NCI-H446 treated with DMSO at 0.1 percent for 48 hours (cell line): ENCODE measurements around the gene REEP1.

ENCODE experiments used
- DNase-seq: peaks from one replicate; lab custom pipeline; 2025; lab: John Stamatoyannopoulos, UW

Gene REEP1

DNA sequence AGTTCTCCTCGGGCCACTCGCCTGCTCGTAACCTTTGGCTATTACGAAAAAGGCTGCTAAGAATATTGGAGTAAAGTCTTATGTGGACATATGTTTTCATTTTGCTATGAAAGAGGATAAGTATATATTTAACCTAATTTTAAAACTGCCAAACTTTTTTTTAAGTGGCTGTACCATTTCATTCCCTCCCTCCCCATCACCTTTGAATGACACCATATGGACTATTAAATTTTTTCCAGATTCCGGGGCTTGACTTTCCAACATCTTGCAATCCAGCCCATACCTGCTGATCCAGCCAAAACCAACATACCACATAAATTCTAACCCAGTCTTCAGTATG, 31.5 kb downstream of the REEP1 start:
- no peak for DNase-seq

DNA sequence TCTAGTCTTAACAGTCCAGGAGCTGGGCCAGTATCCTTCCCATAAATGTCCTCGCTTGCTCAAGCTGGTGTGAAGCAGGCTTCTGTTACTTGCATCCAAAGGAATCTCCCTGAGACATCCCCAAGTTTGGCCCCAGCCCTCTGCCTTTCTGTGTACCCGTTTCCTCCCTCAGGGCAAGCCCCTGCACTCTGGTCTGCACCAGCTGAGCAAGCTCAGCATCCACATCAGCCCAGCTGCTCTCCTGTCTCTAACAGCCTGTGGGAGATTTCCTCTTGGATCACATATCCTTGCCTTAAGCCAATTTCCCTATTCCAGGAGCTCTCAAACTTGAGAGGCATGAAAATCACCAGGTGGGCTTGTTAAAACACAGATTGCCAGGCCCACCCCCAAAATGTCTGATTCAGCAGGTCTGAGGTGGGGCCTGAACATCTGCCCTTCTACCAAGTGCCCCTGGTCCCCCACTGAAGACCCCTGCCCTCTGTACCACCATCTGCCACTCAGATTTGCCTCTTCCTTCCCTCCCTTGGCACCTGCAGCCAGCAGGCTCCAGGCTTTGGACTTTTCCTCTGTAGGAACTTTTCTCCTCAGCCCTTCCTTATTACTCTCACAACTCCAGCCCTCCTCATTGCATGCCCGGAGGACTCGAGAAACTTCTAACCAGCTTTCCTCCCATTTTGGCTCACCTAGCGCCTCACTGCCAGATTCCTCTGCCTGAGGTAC, 32.1 kb downstream of the REEP1 start:
- DNase-seq = no peak

DNA sequence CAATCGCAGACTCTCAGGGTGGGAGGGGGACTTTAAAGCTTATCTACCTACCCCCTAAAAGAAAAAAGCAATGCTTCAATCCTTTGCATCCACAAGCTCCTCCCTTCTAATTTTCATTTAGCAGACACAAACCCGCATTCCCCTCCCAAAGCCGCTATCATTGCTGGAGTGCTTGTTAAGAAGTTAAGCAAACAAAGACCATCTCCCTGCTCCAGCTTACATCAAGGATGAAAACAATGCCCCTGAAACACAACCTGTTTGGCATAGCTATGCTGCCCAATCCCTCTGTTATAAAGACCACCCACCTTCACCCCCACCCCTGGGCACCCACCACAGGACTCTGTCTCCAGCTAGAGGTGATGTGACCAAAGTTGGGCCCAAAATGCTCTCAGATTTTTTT, 33.0 kb downstream of the REEP1 start:
- DNase-seq = no peak

GRCh38 chr2:86302320-86302719, 35.1 kb downstream of the REEP1 start:
- DNase-seq = peak; percentile 89

DNA sequence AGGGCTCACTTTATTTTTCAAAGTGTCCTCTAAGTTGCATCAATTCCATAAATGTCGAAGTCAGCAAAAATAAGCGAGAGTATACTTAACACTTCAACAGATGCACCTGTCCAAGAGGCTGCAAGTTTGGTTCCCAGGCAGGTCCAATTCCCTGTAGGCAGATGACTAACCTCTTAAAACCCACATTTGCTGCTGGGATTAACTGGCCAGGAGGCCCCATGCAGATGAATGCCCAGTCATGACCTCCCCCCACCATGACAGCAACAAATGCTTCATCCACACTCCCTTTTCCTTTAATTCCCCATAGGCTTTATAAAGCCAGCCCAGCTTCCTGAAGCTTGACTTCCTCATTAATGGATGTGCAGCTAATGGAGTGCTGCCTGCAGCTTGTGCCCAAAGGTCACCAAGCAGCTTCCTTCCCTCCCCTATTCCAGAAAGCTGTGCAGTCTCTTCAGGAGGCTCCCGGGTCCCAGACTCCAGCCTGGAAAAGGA, 35.7 kb downstream of the REEP1 start:
- DNase-seq = no peak

DNA sequence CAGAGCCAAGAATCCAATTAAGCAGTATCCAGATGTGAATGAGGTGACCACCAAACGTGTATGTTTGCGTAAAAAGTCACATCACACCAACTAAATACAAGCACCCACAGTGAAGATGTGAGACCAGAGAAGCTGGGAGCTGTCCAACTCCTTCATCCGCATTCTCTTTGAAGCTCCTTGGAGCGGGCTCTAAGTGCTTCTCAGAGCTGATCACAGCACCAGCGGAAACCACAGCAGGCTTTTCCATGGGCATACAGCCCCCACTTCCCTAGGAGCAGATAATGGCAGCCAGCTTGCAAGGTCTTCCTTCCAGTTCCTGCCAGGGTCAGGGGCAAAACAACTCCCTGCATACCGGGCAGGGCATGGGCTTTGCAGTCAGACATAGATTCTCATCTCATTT, 36.4 kb downstream of the REEP1 start:
- no peak for DNase-seq

DNA sequence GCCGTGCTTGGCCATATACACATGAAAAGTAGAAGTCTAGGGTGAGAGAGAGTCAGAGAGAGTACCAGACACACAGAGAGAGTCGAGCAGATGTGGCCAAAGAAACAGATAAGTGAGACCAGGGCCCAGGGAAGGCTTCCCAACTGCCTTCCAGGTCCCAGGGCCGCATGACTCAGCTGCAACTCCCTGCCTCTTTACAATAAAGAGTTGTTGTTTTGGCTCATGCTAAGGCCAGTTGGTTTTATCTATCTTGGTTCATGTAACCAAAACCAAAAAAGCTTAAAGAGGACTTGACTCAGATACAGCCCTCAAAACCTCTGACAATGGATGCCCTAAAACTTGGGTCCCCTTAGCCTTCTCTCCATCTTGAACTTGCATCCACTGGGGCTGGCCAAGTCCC, 36.9 kb downstream of the REEP1 start:
- no peak for DNase-seq

DNA sequence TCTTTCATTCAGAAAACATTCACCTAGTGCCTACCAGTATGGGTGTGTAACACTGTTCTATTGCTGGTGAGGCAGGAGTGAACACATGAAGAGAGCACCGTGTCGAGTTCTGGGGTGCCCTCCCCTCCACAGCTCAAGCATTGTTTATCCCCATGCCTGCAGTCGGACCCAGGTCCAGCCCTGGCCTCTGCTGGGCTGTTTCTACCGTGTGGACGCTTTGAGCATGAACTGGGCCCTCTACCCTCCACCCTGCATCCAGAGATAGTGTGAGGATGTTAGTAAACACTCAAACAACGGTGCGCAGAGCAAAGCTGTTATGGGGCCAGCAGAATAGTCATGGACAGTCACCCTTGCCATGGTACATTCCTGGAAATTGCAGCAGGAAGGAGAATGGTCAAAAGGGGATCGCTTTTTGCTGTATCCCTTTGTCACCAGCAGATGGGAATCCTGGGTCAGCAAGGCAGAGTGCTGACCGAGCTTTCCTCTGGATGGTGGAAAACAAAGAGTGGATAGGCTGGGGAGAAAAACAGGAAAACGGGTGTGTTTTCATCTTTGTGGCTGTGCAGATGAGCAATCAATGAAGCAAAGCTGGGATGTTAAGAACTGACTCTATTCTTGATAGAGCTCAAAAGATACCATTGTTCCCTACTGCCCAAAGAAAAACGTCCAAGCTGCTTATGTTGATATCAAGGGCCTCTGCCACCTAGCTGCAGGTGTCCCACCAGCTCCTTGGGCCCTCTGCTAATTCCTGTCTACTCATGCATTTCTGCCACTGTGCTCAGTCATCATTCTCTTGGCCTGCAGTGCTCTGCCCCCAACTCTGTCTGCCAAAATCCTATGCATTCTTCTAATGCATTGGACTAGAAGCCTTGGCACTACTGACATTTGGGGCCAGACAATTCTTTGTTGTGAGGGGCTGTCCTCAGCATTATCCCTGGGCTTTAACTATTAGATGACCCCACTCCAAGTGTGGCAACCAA, 38.7 kb downstream of the REEP1 start:
- DNase-seq = no peak

DNA sequence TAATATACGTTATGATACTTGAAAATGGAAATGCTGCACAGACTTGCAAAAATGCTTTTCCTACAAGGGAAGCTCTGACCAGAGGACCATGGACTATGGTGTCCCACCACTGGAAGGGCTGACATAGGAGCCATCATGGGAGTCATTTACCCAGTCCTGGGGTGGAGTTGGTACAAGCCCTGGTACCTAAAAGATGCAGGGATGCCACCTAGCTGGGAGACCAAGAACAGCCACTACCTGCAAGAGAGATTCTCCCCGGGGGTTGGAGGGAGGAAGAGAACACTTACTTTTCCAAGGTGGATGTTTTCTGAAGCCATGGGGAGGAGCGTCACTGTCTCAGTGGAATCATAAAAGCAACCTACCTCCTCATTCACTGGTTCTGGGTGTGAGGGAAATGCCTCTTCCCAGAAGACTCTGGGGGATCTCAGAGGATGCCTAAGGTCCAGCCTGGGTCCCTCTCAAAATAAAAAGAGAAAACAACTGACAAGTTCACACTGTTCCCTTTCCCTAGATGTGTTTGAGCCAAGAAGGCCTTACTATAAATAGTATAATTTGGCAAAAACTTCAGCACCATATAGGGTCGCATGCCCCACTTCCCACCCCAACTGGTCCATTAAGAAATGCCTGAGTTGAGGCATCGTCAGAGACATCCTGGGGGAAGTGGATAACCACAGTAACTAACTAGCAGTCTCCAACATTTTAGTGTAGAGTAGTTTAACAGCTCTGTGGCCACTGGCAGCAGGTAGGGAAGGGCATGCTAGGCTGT, 39.9 kb downstream of the REEP1 start:
- DNase-seq = no peak

DNA sequence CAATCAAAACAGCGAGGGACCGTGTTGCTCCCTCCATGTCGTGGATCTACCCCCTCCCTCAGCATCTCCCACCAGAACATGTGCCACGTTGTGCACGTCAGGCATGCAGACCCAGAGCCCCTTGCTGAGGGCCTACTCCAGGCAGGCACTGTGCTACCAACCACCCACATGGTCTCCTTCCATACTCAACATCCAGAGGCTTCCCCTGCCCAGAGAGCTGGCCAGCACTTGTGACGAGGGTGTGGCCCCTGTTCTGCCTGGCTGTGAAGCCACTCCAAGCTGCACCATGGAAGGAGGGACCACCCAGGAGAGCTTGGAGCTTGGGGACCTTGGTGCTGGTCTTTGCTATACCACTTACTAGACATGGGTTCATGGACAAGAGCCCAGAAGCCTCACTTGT, 40.5 kb downstream of the REEP1 start:
- no peak for DNase-seq

DNA sequence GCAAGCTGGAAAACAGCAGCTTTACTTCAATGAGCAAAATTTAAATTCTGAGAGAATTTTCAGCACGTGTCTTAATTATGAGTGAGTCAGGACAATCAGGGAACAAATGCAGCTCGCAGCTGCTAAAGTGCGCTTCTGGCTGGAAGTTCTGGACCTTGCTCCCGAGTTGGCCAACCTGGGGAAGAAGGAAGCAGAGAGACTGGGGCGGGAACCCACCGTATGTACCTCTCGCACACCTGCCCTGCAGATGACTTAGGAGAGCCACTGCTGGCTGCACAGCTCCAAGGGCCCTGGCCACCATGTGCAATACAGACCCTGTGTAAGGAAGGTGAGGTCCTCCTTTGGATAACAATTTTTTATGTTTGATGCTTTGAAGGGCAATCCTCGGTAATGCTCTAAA, 42.4 kb downstream of the REEP1 start:
- no peak for DNase-seq

- peak; percentile 84 for DNase-seq
These were observed 43.8 kb downstream of the REEP1 start for GRCh38 chr2:86293612-86294011.

DNA sequence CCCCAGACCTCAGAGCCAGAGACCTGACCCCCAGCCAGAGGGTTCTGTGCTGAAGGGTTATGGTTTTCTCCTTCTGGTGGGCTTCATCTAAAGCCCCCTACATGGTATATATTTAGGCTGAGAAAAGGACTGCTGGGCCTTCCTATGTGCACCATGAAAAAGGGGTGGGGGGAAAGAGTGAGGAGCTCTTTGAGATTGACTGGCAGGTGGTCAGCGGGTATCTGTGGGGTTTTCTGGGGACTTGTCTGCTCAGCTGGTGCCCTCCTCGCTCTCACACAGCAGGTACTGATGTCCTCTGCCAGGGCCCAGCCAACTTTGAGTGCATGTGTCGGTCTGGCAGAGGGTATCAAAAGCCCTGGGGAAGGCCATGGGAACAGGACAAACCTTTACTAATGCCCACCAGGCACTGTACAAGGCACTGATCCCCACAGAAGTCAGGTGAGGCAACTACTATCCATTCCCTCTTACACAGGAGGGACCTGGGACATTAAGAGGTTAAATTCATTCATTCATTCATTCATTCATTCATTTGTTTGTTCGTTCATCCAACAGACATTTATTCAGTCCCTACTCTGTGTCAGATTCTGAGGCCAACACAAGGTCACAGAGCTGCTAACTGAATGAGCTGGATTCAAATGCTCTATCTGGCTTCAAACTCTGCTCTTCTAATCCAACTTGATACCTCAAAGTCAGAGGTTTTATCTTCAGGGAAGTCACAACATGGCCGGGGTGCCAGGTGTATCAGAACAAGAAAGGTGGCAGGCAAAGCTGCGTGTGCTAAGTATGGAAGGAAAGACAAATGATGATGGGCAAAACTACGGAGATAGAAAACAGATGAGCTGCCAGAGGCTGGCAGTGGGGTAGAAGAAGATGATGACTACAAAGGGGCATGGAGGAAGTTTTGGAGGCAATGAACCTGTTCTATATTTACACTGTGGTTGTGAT, 44.6 kb downstream of the REEP1 start:
- DNase-seq = no peak

- DNase-seq = no peak
These were observed 46.1 kb downstream of the REEP1 start for GRCh38 chr2:86291328-86291662.

- DNase-seq = no peak
These were observed 46.7 kb downstream of the REEP1 start for GRCh38 chr2:86290596-86291327.

DNA sequence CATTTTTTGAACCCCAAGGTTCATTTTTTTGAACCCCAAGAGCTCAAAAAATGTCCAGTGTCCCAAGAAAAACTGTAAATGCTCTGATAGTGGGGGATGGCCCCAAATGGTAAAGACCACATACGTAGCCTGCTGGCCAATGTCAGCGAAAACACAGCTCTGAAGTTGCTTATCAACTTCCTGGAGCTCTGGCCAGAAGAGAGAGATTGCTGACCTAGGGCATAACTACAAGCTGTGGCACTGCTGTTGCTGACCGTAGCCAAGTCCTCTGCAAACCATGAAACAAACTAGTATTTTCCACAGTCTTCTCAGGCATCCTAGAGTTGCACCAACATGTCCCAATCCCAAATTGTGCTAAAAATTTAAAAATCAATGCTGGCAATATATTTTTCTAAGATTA, 50.9 kb downstream of the REEP1 start:
- no peak for DNase-seq

DNA sequence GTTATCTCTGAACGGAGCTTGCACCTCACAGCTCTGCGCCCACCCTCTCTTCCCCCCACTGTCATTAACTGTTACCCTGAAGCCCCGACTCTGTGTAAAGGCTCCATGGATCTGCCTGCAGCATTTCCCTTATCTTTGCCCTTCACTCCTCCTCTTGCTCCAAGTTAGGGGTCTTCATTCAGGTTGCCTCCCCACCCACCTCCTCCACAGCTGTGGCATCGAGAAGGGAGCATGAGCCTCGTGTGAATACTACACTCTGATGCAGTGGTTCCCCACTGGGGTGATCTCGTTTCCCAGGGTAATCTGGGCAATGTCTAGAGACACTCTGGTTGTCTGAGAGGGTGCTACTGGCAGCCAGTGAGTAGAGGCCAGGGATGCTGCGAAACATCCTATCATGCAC, 51.4 kb downstream of the REEP1 start:
- DNase-seq = no peak

- no peak for DNase-seq
These were observed 51.9 kb downstream of the REEP1 start for GRCh38 chr2:86285571-86285970.

DNA sequence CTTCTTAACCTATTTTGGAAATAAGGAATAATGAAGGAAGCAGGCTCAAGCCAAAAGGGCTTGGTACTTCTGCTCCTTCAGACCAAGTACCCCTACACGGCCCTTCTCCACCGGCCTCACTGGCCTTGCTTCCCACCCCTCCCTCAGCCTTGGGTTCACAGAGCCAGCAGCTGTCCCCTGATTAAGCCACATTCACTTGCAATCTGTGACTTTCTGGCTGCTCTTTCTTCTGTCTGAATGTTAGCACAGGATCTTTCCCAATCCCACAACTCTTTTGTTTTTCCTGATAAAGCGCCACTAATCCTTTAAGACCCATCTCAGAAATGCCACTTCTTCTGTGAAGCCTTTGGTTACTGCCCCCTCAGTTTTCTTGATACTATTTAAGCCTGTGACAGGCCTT, 52.4 kb downstream of the REEP1 start:
- DNase-seq = no peak

GRCh38 chr2:86284401-86284841, 53.0 kb downstream of the REEP1 start:
- no peak for DNase-seq
